Thyroid gland (tissue), 4 donors: ENCODE data around the gene NQO2.

Experiments used
- CTCF ChIP-seq, 6 experiments: fragments of 200-600 bp in 3 of 6; fragments of 450-650 bp in 3 of 6; sonication (generic) in 3 of 6; IDR thresholded peaks; one replicate each; pipeline ENCODE4 v1.5.1; 2016 to 2019; ENCODE audit warnings: antibody characterized with exemption in 6 of 6, mild to moderate bottlenecking in 2 of 6, inconsistent platforms in 1 of 6, moderate library complexity in 1 of 6
- POLR2A ChIP-seq, 2 donors: fragments of 450-650 bp; IDR thresholded peaks; one replicate each; pipeline ENCODE4 v1.6.1; 2017; ENCODE audit warnings: antibody characterized with exemption in 2 of 2, mild to moderate bottlenecking in 2 of 2, moderate library complexity in 1 of 2

GRCh38 chr6:3058957-3059356, 59.3 kb downstream of the NQO2 start:
- TF ChIP-seq CTCF (IDR thresholded peaks at IDR 0.05): no peak
- no peak for TF ChIP-seq POLR2A (IDR thresholded peaks at IDR 0.05)
